Measurements from ENCODE around the gene KDM8. TPM values are rescaled to one million over a fixed set of nuclear protein-coding genes. Genes with fewer than 3 reads are reported as not detected.

KDM8 gene
- total and polyA plus RNA-seq, 9 of the 15 experiments (the other 6 are each of a cell fraction or from before 2014, with no cell fraction given) = 0.61 to 9.1 (median 5.4) TPM

DNA sequence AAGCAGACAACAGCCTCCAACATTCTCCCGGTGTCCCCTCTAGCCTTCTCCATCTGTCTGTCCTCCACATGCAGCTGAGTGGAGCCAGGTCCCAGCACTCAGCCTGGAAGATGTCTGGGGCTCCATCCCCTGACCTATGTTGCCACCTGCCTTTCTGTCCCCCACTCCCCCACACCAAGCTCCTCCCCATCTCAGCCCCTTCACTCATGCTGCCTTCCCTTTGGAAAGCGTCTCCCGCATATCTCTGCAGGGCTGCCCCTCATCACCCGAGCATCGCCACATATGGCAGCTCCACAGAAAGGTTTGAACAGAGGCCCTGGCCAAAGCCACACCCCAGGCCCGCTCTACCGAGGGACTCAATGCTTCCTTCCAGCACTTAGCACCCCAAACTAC lies 41.0 kb downstream of the KDM8 start:
- Histone ChIP-seq H3K9me1 (ENCODE audit: control insufficient read depth, insufficient read depth, low read length) (no peaks in the 10 kb centered on the region), H3K4me1 (replicated peaks in 1 of 2; ENCODE audit: control insufficient read depth in 2 of 2, insufficient read depth in 2 of 2, low read length in 2 of 2) (peaks cover 4 to 39% of the 10 kb centered on the region in 2 experiments; a peak in 4 of 5 replicates), H3K4me2 (ENCODE audit: insufficient read depth, low read length) (no peak overlapping the region), H3K27ac (ENCODE audit: extremely low read depth, low read depth, low read length) (no peak overlapping the region), H2AFZ (ENCODE audit: low read depth, low read length) (no peak overlapping the region), H3K9me3 (replicated peaks; ENCODE audit: control insufficient read depth, insufficient read depth, low read depth, low read length) (no peaks in the 10 kb centered on the region), H3K27me3 (ENCODE audit: control insufficient read depth in 2 of 2, insufficient read depth in 2 of 2, low read length in 2 of 2) (no peaks in the 10 kb centered on the region), H3K79me2 (ENCODE audit: control insufficient read depth, insufficient read depth, low read length) (0 out of 3 replicates have a peak, but pooled peaks cover 4% of the 10 kb centered on the region), H3K36me3 (ENCODE audit: control insufficient read depth, insufficient read depth, low read length) (no peaks in the 10 kb centered on the region), H3K9ac (ENCODE audit: insufficient read depth in 1 of 2, low read depth in 2 of 2, low read length in 2 of 2) (peak overlapping the region in 1 of 2 experiments; percentile 61; a peak in 2 of 4 replicates), H3K4me3 (no peak overlapping the region), H4K20me1 (replicated peaks; ENCODE audit: control insufficient read depth, insufficient read depth, low read length) (0 out of 2 replicates have a peak, but pooled peaks cover 2% of the 10 kb centered on the region)
- FAIRE-seq (no peak), ATAC-seq (no peak), DNase-seq (ENCODE audit: extremely low read depth in 1 of 4, low spot score in 3 of 4) (no peak)
- WGBS (ENCODE audit: insufficient coverage, low coverage, missing lambda C conversion rate) = 84% methylated on average over 5 of the region's 7 CpGs
- intact Hi-C loops (cut with micrococcal nuclease) = no loop called here
- in situ Hi-C loops (cut with MboI) = loop anchor here (5.0 kb wide), 1 partner anchor 63 kb away; no protein-coding TSS in a partner anchor
- CTCF ChIA-PET (ENCODE audit: low intra/inter-chr PET ratio) = no interaction called here
- no TSS peak for BruUV-seq (replicated peaks)
- TF ChIP-seq POLR2H (tag; IDR thresholded peaks at IDR 0.05; ENCODE audit: low read depth) = no peak
- POLR2A ChIA-PET = no interaction called here

DNA sequence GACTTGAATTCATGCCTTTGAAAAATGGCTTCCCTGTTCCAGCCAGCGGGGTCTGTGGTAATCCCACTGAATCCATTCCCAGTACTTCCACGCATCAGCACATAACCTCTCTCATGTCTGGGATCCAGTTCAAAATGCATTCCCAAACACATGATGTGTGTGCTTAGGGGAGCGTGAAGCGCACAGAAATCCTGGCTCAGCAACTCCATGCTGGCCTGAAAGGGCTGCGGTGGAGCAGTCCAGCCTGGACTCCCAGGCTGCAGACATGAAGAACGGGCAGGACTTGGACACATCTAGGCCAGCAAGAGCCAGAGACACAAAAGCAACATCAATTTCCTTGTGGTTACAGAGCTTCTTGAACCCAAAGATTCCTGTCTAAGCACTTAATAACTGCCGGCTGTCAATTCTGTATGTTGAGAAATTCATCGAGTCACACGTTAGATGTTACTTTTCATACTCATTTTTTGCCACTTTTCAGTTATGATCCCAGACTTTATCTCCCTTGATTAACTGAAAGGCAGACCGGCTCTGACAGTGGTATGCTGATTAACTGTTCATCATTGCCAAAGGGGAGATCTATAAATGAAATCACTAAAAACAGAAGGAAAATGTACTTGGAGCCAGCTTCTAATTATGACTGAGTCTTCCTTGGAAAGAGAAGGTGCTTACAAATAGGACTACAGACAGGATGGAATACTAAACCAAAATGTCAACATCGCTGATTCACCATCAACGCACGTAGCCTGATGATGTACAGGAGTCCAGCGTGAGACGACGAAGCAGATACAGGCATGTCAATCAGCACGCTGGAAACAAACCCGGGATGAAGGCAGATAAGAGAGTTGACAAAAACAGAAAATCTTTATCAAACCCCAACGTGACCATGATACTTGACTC lies 42.2 kb downstream of the KDM8 start:
- H3K36me3 ChIP-seq (ENCODE audit: control insufficient read depth, insufficient read depth, low read length) = no peaks in the 10 kb centered on the region
- H3K27ac ChIP-seq (ENCODE audit: extremely low read depth, low read depth, low read length) = no peak overlapping the region; the same call in 2 of the 3 replicates
- FAIRE-seq (peak; percentile 93), DNase-seq (ENCODE audit: extremely low read depth in 1 of 4, low spot score in 3 of 4) (peak; percentile 45 to 76 (median 49)), ATAC-seq (peak; percentile 44; the same call in 2 of the 3 replicates)
- 35% methylated on average over 18 of the region's 19 CpGs for WGBS (ENCODE audit: insufficient coverage, low coverage, missing lambda C conversion rate)
- H3K4me3 ChIP-seq = no peak overlapping the region
- H2AFZ ChIP-seq (ENCODE audit: low read depth, low read length) = no peak overlapping the region
- CTCF ChIA-PET (ENCODE audit: low intra/inter-chr PET ratio) = no interaction called here
- no TSS peak for BruUV-seq (replicated peaks)
- in situ Hi-C loops (cut with MboI) (no loop called here), intact Hi-C loops (cut with micrococcal nuclease) (no loop called here)
- H3K4me2 ChIP-seq (ENCODE audit: insufficient read depth, low read length) = 0 out of 2 replicates have a peak overlapping the region, but pooled peaks have one; percentile 8
- no peaks in the 10 kb centered on the region for H3K9me1 ChIP-seq (ENCODE audit: control insufficient read depth, insufficient read depth, low read length)
- H3K9me3 ChIP-seq (replicated peaks; ENCODE audit: control insufficient read depth, insufficient read depth, low read depth, low read length) = no peaks in the 10 kb centered on the region
- POLR2A ChIA-PET = interaction anchor here (0.7 kb wide), 1 partner anchor 21 kb away, joined by 3 read pairs; no protein-coding TSS in a partner anchor
- H3K27me3 ChIP-seq (ENCODE audit: control insufficient read depth in 2 of 2, insufficient read depth in 2 of 2, low read length in 2 of 2) = no peaks in the 10 kb centered on the region
- 0 out of 4 replicates have a peak overlapping the region, but pooled peaks of 1 of the 2 experiments have one; percentile 44 for H3K9ac ChIP-seq (ENCODE audit: insufficient read depth in 1 of 2, low read depth in 2 of 2, low read length in 2 of 2)
- H3K4me1 ChIP-seq (replicated peaks in 1 of 2; ENCODE audit: control insufficient read depth in 2 of 2, insufficient read depth in 2 of 2, low read length in 2 of 2) = peaks cover 4 to 39% of the 10 kb centered on the region in 2 experiments; a peak in 4 of 5 replicates
- H4K20me1 ChIP-seq (replicated peaks; ENCODE audit: control insufficient read depth, insufficient read depth, low read length) = 0 out of 2 replicates have a peak, but pooled peaks cover 2% of the 10 kb centered on the region
- 0 out of 3 replicates have a peak, but pooled peaks cover 4% of the 10 kb centered on the region for H3K79me2 ChIP-seq (ENCODE audit: control insufficient read depth, insufficient read depth, low read length)
- TF ChIP-seq TRIM25 (IDR thresholded peaks at IDR 0.05; ENCODE audit: borderline replicate concordance) (no peak), GATA2 (CRISPR knock-in tag; IDR thresholded peaks at IDR 0.05) (peak; percentile 23), ZNF644 (tag; IDR thresholded peaks at IDR 0.05; ENCODE audit: low read depth) (no peak), CXXC5 (CRISPR knock-in tag; IDR thresholded peaks at IDR 0.05) (peak; percentile 84), NKRF (IDR thresholded peaks at IDR 0.05; ENCODE audit: borderline replicate concordance) (no peak)
- TF ChIP-seq, protein P1, sequence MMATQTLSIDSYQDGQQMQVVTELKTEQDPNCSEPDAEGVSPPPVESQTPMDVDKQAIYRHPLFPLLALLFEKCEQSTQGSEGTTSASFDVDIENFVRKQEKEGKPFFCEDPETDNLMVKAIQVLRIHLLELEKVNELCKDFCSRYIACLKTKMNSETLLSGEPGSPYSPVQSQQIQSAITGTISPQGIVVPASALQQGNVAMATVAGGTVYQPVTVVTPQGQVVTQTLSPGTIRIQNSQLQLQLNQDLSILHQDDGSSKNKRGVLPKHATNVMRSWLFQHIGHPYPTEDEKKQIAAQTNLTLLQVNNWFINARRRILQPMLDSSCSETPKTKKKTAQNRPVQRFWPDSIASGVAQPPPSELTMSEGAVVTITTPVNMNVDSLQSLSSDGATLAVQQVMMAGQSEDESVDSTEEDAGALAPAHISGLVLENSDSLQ (IDR thresholded peaks at IDR 0.05) = peak; percentile 97

All from K562 (cell line).